ENCODE results near the gene DAD1. TPM values are rescaled to one million over a fixed set of nuclear protein-coding genes. Genes with fewer than 3 reads are reported as not detected.

DAD1 gene
- total and polyA plus RNA-seq, 9 donors = 117 to 310 (median 143) TPM

- no peaks in the 10 kb centered on the region for H3K36me3 ChIP-seq
- no peak for DNase-seq
- no peaks in the 10 kb centered on the region for H3K27me3 ChIP-seq
- H3K4me1 ChIP-seq (ENCODE audit: insufficient read depth) = no peaks in the 10 kb centered on the region
- no peak overlapping the region for H3K4me3 ChIP-seq
- no peaks in the 10 kb centered on the region for H3K9me3 ChIP-seq
- H3K27ac ChIP-seq = no peak overlapping the region
- 10 to 28% (median 14%) methylated on average over 6 of the region's 6 CpGs for WGBS, 3 donors
- intact Hi-C loops (cut with DNase I) = no loop called here
- TF ChIP-seq CTCF (IDR thresholded peaks at IDR 0.05) (no peak), POLR2A (IDR thresholded peaks at IDR 0.05) (no peak)
These were observed 68.9 kb downstream of the DAD1 start for GRCh38 chr14:22519877-22520685.

GRCh38 chr14:22518073-22518472, 71.0 kb downstream of the DAD1 start:
- no peak for DNase-seq
- Histone ChIP-seq H3K27me3 (no peaks in the 10 kb centered on the region), H3K27ac (no peak overlapping the region), H3K4me1 (ENCODE audit: insufficient read depth) (no peaks in the 10 kb centered on the region), H3K9me3 (no peaks in the 10 kb centered on the region), H3K4me3 (no peak overlapping the region), H3K36me3 (no peaks in the 10 kb centered on the region)
- TF ChIP-seq CTCF (IDR thresholded peaks at IDR 0.05) = no peak
- no peak for TF ChIP-seq POLR2A (IDR thresholded peaks at IDR 0.05)
- TF ChIP-seq EP300 (IDR thresholded peaks at IDR 0.05) = no peak
- WGBS, 3 donors = 56 to 75% (median 58%) methylated on average over 2 of the region's 2 CpGs
- intact Hi-C loops (cut with DNase I) = no loop called here

- 77 to 82% (median 79%) methylated on average over 7 of the region's 7 CpGs for WGBS, 3 donors
- Histone ChIP-seq H3K9me3 (no peaks in the 10 kb centered on the region), H3K27ac (no peak overlapping the region), H3K4me1 (ENCODE audit: insufficient read depth) (no peaks in the 10 kb centered on the region), H3K4me3 (no peak overlapping the region), H3K27me3 (no peaks in the 10 kb centered on the region), H3K36me3 (no peaks in the 10 kb centered on the region)
- no peak for TF ChIP-seq EP300 (IDR thresholded peaks at IDR 0.05)
- DNase-seq = no peak
- intact Hi-C loops (cut with DNase I) = no loop called here
These were observed 71.8 kb downstream of the DAD1 start for GRCh38 chr14:22517117-22517720.

GRCh38 chr14:22515929-22516328, 73.1 kb downstream of the DAD1 start:
- Histone ChIP-seq H3K27ac (no peak overlapping the region), H3K4me1 (ENCODE audit: insufficient read depth) (no peaks in the 10 kb centered on the region), H3K27me3 (no peaks in the 10 kb centered on the region), H3K9me3 (no peaks in the 10 kb centered on the region), H3K36me3 (no peaks in the 10 kb centered on the region), H3K4me3 (no peak overlapping the region)
- TF ChIP-seq CTCF (IDR thresholded peaks at IDR 0.05) (no peak), EP300 (IDR thresholded peaks at IDR 0.05) (no peak), POLR2A (IDR thresholded peaks at IDR 0.05) (no peak)
- no peak for DNase-seq
- intact Hi-C loops (cut with DNase I) = no loop called here
- 51 to 66% (median 62%) methylated on average over 2 of the region's 2 CpGs for WGBS, 3 donors

Small RNA genes within 50 kb of the gene (small RNA-seq; reads per million reads assigned to genes)
- not detected for gene TRAJ1
- gene TRAJ10 = not detected
- not detected for gene TRAJ11
- gene TRAJ12 = not detected
- not detected for gene TRAJ13
- gene TRAJ14 = not detected
- not detected for gene TRAJ16
- gene TRAJ17 = not detected
- gene TRAJ18 = not detected
- gene TRAJ19 = not detected
- not detected for gene TRAJ2
- not detected for gene TRAJ20
- not detected for gene TRAJ21
- not detected for gene TRAJ22
- not detected for gene TRAJ23
- not detected for gene TRAJ24
- gene TRAJ25 = not detected
- not detected for gene TRAJ26
- not detected for gene TRAJ27
- gene TRAJ28 = not detected
- not detected for gene TRAJ3
- gene TRAJ4 = not detected
- not detected for gene TRAJ5
- not detected for gene TRAJ6
- gene TRAJ7 = not detected
- gene TRAJ8 = not detected
- gene TRAJ9 = not detected

Other genes starting within 250 kb of the DAD1 start
- 10 to 100 TPM in 6 of 7 donors, 1 to 10 TPM in 1; 5.6 to 28.6 (median 18.8) TPM for gene ABHD4, start 9.1 kb upstream of the DAD1 start, total RNA-seq
- gene ABHD4, start 9.1 kb upstream of the DAD1 start, polyA plus RNA-seq = 10 to 100 TPM; 16.7 to 64.0 TPM
- under 1 TPM in 1 of 7 donors, not detected in 6; 0.05 TPM for gene OR6J1, start 55.1 kb upstream of the DAD1 start, total RNA-seq
- not detected for gene OR6J1, start 55.1 kb upstream of the DAD1 start, polyA plus RNA-seq
- 10 to 100 TPM; 52.7 to 99.3 (median 83.8) TPM for gene OXA1L, start 177.5 kb upstream of the DAD1 start, total RNA-seq
- 100 to 1,000 TPM in 1 of 2 donors, 10 to 100 TPM in 1; 96.9 to 199 TPM for gene OXA1L, start 177.5 kb upstream of the DAD1 start, polyA plus RNA-seq
- 10 to 100 TPM in 1 of 7 donors, 1 to 10 TPM in 5, under 1 TPM in 1; 0.91 to 25.0 (median 5.1) TPM for gene SLC7A7, start 226.2 kb upstream of the DAD1 start, total RNA-seq
- gene SLC7A7, start 226.2 kb upstream of the DAD1 start, polyA plus RNA-seq = 10 to 100 TPM in 1 of 2 donors, 1 to 10 TPM in 1; 3.2 to 23.2 TPM
- gene MRPL52, start 240.7 kb upstream of the DAD1 start, total RNA-seq = 10 to 100 TPM; 29.0 to 78.3 (median 54.1) TPM
- 10 to 100 TPM; 32.9 to 45.3 TPM for gene MRPL52, start 240.7 kb upstream of the DAD1 start, polyA plus RNA-seq
- gene MMP14, start 247.4 kb upstream of the DAD1 start, total RNA-seq = 100 to 1,000 TPM in 4 of 7 donors, 10 to 100 TPM in 3; 70.0 to 267 (median 174) TPM
- 100 to 1,000 TPM in 1 of 2 donors, 10 to 100 TPM in 1; 90.2 to 156 TPM for gene MMP14, start 247.4 kb upstream of the DAD1 start, polyA plus RNA-seq